K562 (cell line): ENCODE measurements around the gene EFCAB7. TPM values are rescaled to one million over a fixed set of nuclear protein-coding genes. Genes with fewer than 3 reads are reported as not detected.

Source experiments
- ATAC-seq: fragments of 200-7000 bp; cut with Tn5 transposase; 3 replicates; pipeline ENCODE4 v1.9.1; 2020; ENCODE audit warnings: moderate library complexity
- BruUV-seq: library from RNA; stranded (reverse); fragments of 400-500 nt; replicated peaks from 2 replicates; lab custom pipeline; 2021; lab: Mats Ljungman, UMichigan
- CTCF ChIA-PET: fragments of 300-600 bp; formaldehyde crosslinking; extraction: SDS; loops from one replicate; lab custom pipeline; 2021; ENCODE audit warnings: low intra/inter-chr PET ratio; lab: Yijun Ruan, JAX
- POLR2A ChIA-PET: fragments of 300-600, 350-650 bp; sonication (Branson Sonifier 250); formaldehyde crosslinking; extraction: SDS; loops from one replicate; lab custom pipeline; 2021; ENCODE audit warnings: antibody characterized with exemption, inconsistent platforms; lab: Yijun Ruan, JAX
- DNase-seq, 4 experiments: peaks; one replicate each; pipeline versions ENCODE4 v3.0.0 to v3.0.0-alpha.2; 2011 to 2018; ENCODE audit warnings: low spot score in 3 of 4, mixed read lengths in 3 of 4; ENCODE audit errors: extremely low read depth in 1 of 4
- FAIRE-seq: peaks from 2 replicates; lab custom pipeline; 2011; peaks lifted over from hg19 to GRCh38; lab: Jason Lieb, UNC
- H2AFZ ChIP-seq: 2 replicates; pipeline ENCODE4 v1.6.0; 2011; ENCODE audit warnings: low read depth, low read length, control low read depth, inconsistent platforms
- H3K27ac ChIP-seq: fragments of 200-600 bp; 3 replicates; pipeline ENCODE4 v1.8.0; 2011; ENCODE audit warnings: low read depth, mild to moderate bottlenecking, control low read depth, inconsistent platforms, low read length, moderate library complexity, mixed read lengths; ENCODE audit errors: extremely low read depth
- H3K27me3 ChIP-seq, 2 experiments: fragments of 300-600 bp in 1 of 2; 2 replicates in 1 of 2; 3 replicates in 1 of 2; pipeline versions ENCODE4 v1.6.0 to v1.8.0; 2011; ENCODE audit warnings: inconsistent platforms in 2 of 2, low read length in 2 of 2, mild to moderate bottlenecking in 1 of 2, mixed read lengths in 1 of 2, moderate library complexity in 1 of 2; ENCODE audit not compliant: control insufficient read depth in 2 of 2, insufficient read depth in 2 of 2
- H3K36me3 ChIP-seq: fragments of 300-600 bp; 3 replicates; pipeline ENCODE4 v1.8.0; 2011; ENCODE audit warnings: mild to moderate bottlenecking, low read length, inconsistent platforms; ENCODE audit not compliant: control insufficient read depth, insufficient read depth
- H3K4me1 ChIP-seq, 2 experiments: fragments of 200-600 bp in 1 of 2; replicated peaks in 1 of 2; 2 replicates in 1 of 2; 3 replicates in 1 of 2; pipeline versions ENCODE4 v1.5.1 to v1.8.0; 2011; ENCODE audit warnings: inconsistent platforms in 2 of 2, low read length in 2 of 2, mild to moderate bottlenecking in 1 of 2, mixed read lengths in 1 of 2, moderate library complexity in 1 of 2; ENCODE audit not compliant: control insufficient read depth in 2 of 2, insufficient read depth in 2 of 2
- H3K4me2 ChIP-seq: 2 replicates; pipeline ENCODE4 v1.6.1; 2011; ENCODE audit warnings: low read length, control low read depth, inconsistent platforms, mixed read lengths; ENCODE audit not compliant: insufficient read depth
- H3K4me3 ChIP-seq: fragments of 200-600 bp; sonication (generic), shearing (Covaris generic); 2 replicates; pipeline ENCODE4 v1.5.1; 2016; ENCODE audit warnings: control low read depth, inconsistent platforms
- H3K79me2 ChIP-seq: fragments of 200-600 bp; 3 replicates; pipeline ENCODE4 v1.8.0; 2011; ENCODE audit warnings: low read length, inconsistent platforms; ENCODE audit not compliant: control insufficient read depth, insufficient read depth
- H3K9ac ChIP-seq, 2 experiments: 2 replicates each; pipeline versions ENCODE4 v1.6.0 to v1.6.1; 2011; ENCODE audit warnings: low read depth in 2 of 2, low read length in 2 of 2, control low read depth in 1 of 2, inconsistent platforms in 1 of 2, mild to moderate bottlenecking in 1 of 2, mixed read lengths in 1 of 2; ENCODE audit not compliant: insufficient read depth in 1 of 2
- H3K9me1 ChIP-seq: one replicate; pipeline ENCODE4 v1.6.0; 2011; ENCODE audit warnings: inconsistent platforms, mild to moderate bottlenecking, low read length, moderate library complexity; ENCODE audit not compliant: control insufficient read depth, insufficient read depth
- H3K9me3 ChIP-seq: replicated peaks from 2 replicates; pipeline ENCODE4 v1.5.1; 2011; ENCODE audit warnings: low read depth, low read length, inconsistent platforms; ENCODE audit not compliant: control insufficient read depth, insufficient read depth
- H4K20me1 ChIP-seq: replicated peaks from 2 replicates; pipeline ENCODE4 v1.6.1; 2011; ENCODE audit warnings: low read length, inconsistent platforms, mixed read lengths; ENCODE audit not compliant: control insufficient read depth, insufficient read depth
- DNMT1 ChIP-seq: fragments of 450-650 bp; IDR thresholded peaks from 2 replicates; pipeline ENCODE4 v1.6.1; 2016; ENCODE audit warnings: antibody characterized with exemption, mild to moderate bottlenecking
- HNRNPLL ChIP-seq: fragments of 200-400 bp; formaldehyde crosslinking; IDR thresholded peaks from 2 replicates; pipeline ENCODE4 v1.6.1; 2017; ENCODE audit warnings: low read length, low read depth, mild to moderate bottlenecking; ENCODE audit not compliant: poor library complexity, severe bottlenecking
- NFE2L1 ChIP-seq: fragments of 450-650 bp; IDR thresholded peaks from 2 replicates; pipeline ENCODE4 v1.6.1; 2016; ENCODE audit warnings: missing genetic modification characterization, low read depth, mild to moderate bottlenecking, missing compliant biosample characterization, moderate library complexity, borderline replicate concordance
- OTX1 ChIP-seq: fragments of 450-650 bp; formaldehyde crosslinking; IDR thresholded peaks from 2 replicates; pipeline ENCODE4 v1.4.0; 2022; ENCODE audit warnings: mild to moderate bottlenecking
- PML ChIP-seq: IDR thresholded peaks from 2 replicates; pipeline ENCODE4 v1.6.1; 2012; ENCODE audit warnings: low read length, inconsistent platforms
- RBM25 ChIP-seq: fragments of 200-400 bp; formaldehyde crosslinking; IDR thresholded peaks from 2 replicates; pipeline ENCODE4 v1.6.1; 2018; ENCODE audit warnings: low read length, low read depth, moderate library complexity; ENCODE audit not compliant: severe bottlenecking
- SMC3 ChIP-seq: conservative IDR thresholded peaks from 2 replicates; pipeline ENCODE4 v1.6.1; 2011; ENCODE audit warnings: low read depth, low read length, improper control_type of control experiment; ENCODE audit not compliant: insufficient read depth
- ZFPM2 ChIP-seq: fragments of 250-450 bp; sonication (Bioruptor Pico); IDR thresholded peaks from 2 replicates; pipeline ENCODE4 v1.5.1; 2022; ENCODE audit warnings: mild to moderate bottlenecking
- ZHX1 ChIP-seq: fragments of 150-350 bp; conservative IDR thresholded peaks from 2 replicates; pipeline ENCODE4 v1.6.1; 2014; ENCODE audit warnings: low read length
- ZNF778 ChIP-seq: fragments of 450-650 bp; formaldehyde crosslinking; IDR thresholded peaks from 2 replicates; pipeline ENCODE4 v1.4.0; 2020; ENCODE audit warnings: mild to moderate bottlenecking, moderate library complexity
- ZNF785 ChIP-seq: fragments of 250-450 bp; sonication (Bioruptor Pico); IDR thresholded peaks from 2 replicates; pipeline ENCODE4 v1.4.0; 2020; ENCODE audit warnings: mild to moderate bottlenecking
- WGBS: fragments of 100-300 bp; shearing (Covaris generic); methylation state at CpG from one replicate; pipeline ENCODE4 v1.1.6; 2016; ENCODE audit warnings: low coverage, mixed read lengths; ENCODE audit not compliant: insufficient coverage; ENCODE audit errors: missing lambda C conversion rate; 5-methylcytosine and 5-hydroxymethylcytosine counted together
- in situ Hi-C: fragments of 300-500 bp; cut with MboI; formaldehyde crosslinking; loops from 4 replicates; pipeline ENCODE4 v1.15.0; 2018; ENCODE audit warnings: inconsistent platforms, mixed read lengths
- intact Hi-C: fragments of 100-400 bp; cut with micrococcal nuclease; formaldehyde crosslinking; loops from 2 replicates; pipeline ENCODE4 v1.14.2; 2022
- polyA plus RNA-seq, 8 experiments: library from polyadenylated mRNA; depleted of rRNA in 4 of 8; stranded (reverse) in 5 of 8; unstranded in 3 of 8; fragments of >200 nt; fragmentation: Nextera tagmentation in 2 of 8; fragmentation: Illumina TruSeq in 1 of 8; extraction: Ambion mirVana in 2 of 8; extraction: Trizol in 1 of 8; gene quantifications; 2 replicates each; pipeline versions ENCODE4 v1.2.1 to v1.2.3, GENCODE V29; 2011 to 2014; ENCODE audit warnings: inconsistent platforms in 1 of 8, missing spikeins in 1 of 8
- total RNA-seq, 7 experiments: library from RNA; depleted of rRNA in 6 of 7; stranded (reverse); fragments of >200 nt in 6 of 7; fragmentation: Illumina TruSeq in 2 of 7; extraction: Trizol in 2 of 7; gene quantifications; 2 replicates each; pipeline versions ENCODE4 v1.2.1 to v1.2.3, GENCODE V29; 2011 to 2021; ENCODE audit warnings: low replicate concordance in 1 of 7
- TF ChIP-seq, protein P1 (sequence below): fragments of 250-450 bp; sonication (Bioruptor Pico); IDR thresholded peaks from 2 replicates; pipeline ENCODE4 v1.4.0; 2020; ENCODE audit warnings: mild to moderate bottlenecking, moderate library complexity
- TF ChIP-seq, protein P2 (sequence below): fragments of 250-450 bp; sonication (Bioruptor Pico); IDR thresholded peaks from 2 replicates; pipeline ENCODE4 v1.6.1; 2021; ENCODE audit warnings: mild to moderate bottlenecking

Gene EFCAB7
- total and polyA plus RNA-seq, 9 of the 15 experiments (the other 6 are each of a cell fraction or from before 2014, with no cell fraction given), result 3.2 to 7.6 (median 5.7) TPM

GRCh38 chr1:63557365-63557987, 34.2 kb downstream of the EFCAB7 start (continued):
- TF ChIP-seq, protein P1, sequence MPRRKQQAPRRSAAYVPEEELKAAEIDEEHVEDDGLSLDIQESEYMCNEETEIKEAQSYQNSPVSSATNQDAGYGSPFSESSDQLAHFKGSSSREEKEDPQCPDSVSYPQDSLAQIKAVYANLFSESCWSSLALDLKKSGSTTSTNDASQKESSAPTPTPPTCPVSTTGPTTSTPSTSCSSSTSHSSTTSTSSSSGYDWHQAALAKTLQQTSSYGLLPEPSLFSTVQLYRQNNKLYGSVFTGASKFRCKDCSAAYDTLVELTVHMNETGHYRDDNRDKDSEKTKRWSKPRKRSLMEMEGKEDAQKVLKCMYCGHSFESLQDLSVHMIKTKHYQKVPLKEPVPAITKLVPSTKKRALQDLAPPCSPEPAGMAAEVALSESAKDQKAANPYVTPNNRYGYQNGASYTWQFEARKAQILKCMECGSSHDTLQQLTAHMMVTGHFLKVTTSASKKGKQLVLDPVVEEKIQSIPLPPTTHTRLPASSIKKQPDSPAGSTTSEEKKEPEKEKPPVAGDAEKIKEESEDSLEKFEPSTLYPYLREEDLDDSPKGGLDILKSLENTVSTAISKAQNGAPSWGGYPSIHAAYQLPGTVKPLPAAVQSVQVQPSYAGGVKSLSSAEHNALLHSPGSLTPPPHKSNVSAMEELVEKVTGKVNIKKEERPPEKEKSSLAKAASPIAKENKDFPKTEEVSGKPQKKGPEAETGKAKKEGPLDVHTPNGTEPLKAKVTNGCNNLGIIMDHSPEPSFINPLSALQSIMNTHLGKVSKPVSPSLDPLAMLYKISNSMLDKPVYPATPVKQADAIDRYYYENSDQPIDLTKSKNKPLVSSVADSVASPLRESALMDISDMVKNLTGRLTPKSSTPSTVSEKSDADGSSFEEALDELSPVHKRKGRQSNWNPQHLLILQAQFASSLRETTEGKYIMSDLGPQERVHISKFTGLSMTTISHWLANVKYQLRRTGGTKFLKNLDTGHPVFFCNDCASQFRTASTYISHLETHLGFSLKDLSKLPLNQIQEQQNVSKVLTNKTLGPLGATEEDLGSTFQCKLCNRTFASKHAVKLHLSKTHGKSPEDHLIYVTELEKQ (CRISPR knock-in tag), result no peak

- in situ Hi-C loops, result no loop called here
- Histone ChIP-seq H3K27me3 (no peaks in the 10 kb centered on the region), H3K27ac (no peak overlapping the region), H3K4me3 (no peak overlapping the region), H3K9me1 (no peaks in the 10 kb centered on the region), H3K4me1 (no peaks in the 10 kb centered on the region), H3K4me2 (no peak overlapping the region), H3K9me3 (no peaks in the 10 kb centered on the region), H3K79me2 (no peaks in the 10 kb centered on the region), H3K36me3 (no peaks in the 10 kb centered on the region), H4K20me1 (no peaks in the 10 kb centered on the region), H2AFZ (no peak overlapping the region), H3K9ac (no peak overlapping the region)
- intact Hi-C loops, result no loop called here
- CTCF ChIA-PET, result interaction anchor here (0.6 kb wide), 1 partner anchor 192 kb away, joined by 3 read pairs; no protein-coding TSS in a partner anchor
- BruUV-seq, result no TSS peak
- TF ChIP-seq RBM25 (no peak), ZHX1 (no peak), OTX1 (CRISPR knock-in tag) (no peak), PML (no peak), NFE2L1 (tag) (no peak), ZFPM2 (no peak), SMC3 (no peak), ZNF778 (CRISPR knock-in tag) (no peak), ZNF785 (no peak), HNRNPLL (no peak), DNMT1 (no peak)
- TF ChIP-seq, protein P2, sequence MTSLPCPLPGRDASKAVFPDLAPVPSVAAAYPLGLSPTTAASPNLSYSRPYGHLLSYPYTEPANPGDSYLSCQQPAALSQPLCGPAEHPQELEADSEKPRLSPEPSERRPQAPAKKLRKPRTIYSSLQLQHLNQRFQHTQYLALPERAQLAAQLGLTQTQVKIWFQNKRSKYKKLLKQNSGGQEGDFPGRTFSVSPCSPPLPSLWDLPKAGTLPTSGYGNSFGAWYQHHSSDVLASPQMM (CRISPR knock-in tag), result no peak
- WGBS, result 12% methylated on average over 2 of the region's 2 CpGs
- FAIRE-seq, result no peak
- no peak for DNase-seq
- POLR2A ChIA-PET, result no interaction called here
- no peak for ATAC-seq
Observed at GRCh38 chr1:63559357-63559756, 36.0 kb downstream of the EFCAB7 start.
